Progenitor cell of endocrine pancreas (in vitro differentiated cells): ENCODE measurements around the gene FBXO4. TPM values are rescaled to one million over a fixed set of nuclear protein-coding genes. Genes with fewer than 3 reads are reported as not detected.

Source experiments
- DNase-seq: peaks from one replicate; pipeline ENCODE4 v3.0.0; 2021; ENCODE audit warnings: low spot score; ENCODE audit not compliant: unreplicated experiment
- H3K27ac Mint-ChIP-seq: 2 replicates; pipeline ENCODE4 v1.8.0; 2021; ENCODE audit warnings: mild to moderate bottlenecking, moderate library complexity, mixed read lengths
- H3K27me3 Mint-ChIP-seq: 2 replicates; pipeline ENCODE4 v1.8.0; 2021; ENCODE audit warnings: mixed read lengths
- H3K36me3 Mint-ChIP-seq: 2 replicates; pipeline ENCODE4 v1.8.0; 2022; ENCODE audit warnings: mixed read lengths; ENCODE audit not compliant: insufficient read depth
- H3K4me1 Mint-ChIP-seq: 2 replicates; pipeline ENCODE4 v1.8.0; 2021; ENCODE audit warnings: low read depth, mixed read lengths
- H3K4me3 Mint-ChIP-seq: 2 replicates; pipeline ENCODE4 v1.8.0; 2021; ENCODE audit warnings: low read depth, mild to moderate bottlenecking, moderate library complexity, mixed read lengths
- H3K9me3 Mint-ChIP-seq: 2 replicates; pipeline ENCODE4 v1.8.0; 2021; ENCODE audit warnings: low read depth, mixed read lengths
- total RNA-seq: library from RNA; stranded (reverse); gene quantifications from 2 replicates; pipeline ENCODE4 v1.2.1, GENCODE V29; 2021
- TF ChIP-seq, protein P1 (sequence below): fragments of 200-600 bp; sonication (generic); IDR thresholded peaks from one replicate; pipeline ENCODE4 v1.5.0; 2021; ENCODE audit warnings: antibody characterized with exemption, mild to moderate bottlenecking; ENCODE audit not compliant: unreplicated experiment

Gene FBXO4
- total RNA-seq, 1 donor from 2014 or later, result 6.9 TPM

DNA sequence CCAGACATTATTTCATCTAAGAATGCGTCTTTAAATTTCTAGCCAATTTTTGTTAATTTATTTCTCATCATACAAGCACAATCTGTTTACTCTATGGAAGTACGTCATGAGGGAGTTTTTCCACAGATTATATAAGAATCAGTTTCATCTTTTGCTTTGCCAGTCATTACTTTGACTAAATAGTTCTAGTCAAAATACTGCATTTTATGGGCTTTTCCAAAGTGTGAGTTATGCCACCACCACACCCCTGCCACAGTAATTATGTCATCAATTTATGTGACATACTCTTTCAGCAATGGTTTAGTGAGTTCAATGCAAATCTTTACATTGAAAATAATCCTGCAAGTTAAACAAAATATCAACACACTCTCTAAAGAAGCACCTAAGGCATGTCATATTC is 18.9 kb upstream of the FBXO4 start:
- Mint-ChIP-seq H3K4me3 (no peak overlapping the region), H3K4me1 (peaks cover 10% of the 10 kb centered on the region), H3K27ac (no peak overlapping the region), H3K27me3 (peaks cover 7% of the 10 kb centered on the region), H3K9me3 (peaks cover 3% of the 10 kb centered on the region), H3K36me3 (peaks cover 10% of the 10 kb centered on the region)
- DNase-seq, result no peak
- TF ChIP-seq, protein P1, sequence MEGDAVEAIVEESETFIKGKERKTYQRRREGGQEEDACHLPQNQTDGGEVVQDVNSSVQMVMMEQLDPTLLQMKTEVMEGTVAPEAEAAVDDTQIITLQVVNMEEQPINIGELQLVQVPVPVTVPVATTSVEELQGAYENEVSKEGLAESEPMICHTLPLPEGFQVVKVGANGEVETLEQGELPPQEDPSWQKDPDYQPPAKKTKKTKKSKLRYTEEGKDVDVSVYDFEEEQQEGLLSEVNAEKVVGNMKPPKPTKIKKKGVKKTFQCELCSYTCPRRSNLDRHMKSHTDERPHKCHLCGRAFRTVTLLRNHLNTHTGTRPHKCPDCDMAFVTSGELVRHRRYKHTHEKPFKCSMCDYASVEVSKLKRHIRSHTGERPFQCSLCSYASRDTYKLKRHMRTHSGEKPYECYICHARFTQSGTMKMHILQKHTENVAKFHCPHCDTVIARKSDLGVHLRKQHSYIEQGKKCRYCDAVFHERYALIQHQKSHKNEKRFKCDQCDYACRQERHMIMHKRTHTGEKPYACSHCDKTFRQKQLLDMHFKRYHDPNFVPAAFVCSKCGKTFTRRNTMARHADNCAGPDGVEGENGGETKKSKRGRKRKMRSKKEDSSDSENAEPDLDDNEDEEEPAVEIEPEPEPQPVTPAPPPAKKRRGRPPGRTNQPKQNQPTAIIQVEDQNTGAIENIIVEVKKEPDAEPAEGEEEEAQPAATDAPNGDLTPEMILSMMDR, result no peak

DNA sequence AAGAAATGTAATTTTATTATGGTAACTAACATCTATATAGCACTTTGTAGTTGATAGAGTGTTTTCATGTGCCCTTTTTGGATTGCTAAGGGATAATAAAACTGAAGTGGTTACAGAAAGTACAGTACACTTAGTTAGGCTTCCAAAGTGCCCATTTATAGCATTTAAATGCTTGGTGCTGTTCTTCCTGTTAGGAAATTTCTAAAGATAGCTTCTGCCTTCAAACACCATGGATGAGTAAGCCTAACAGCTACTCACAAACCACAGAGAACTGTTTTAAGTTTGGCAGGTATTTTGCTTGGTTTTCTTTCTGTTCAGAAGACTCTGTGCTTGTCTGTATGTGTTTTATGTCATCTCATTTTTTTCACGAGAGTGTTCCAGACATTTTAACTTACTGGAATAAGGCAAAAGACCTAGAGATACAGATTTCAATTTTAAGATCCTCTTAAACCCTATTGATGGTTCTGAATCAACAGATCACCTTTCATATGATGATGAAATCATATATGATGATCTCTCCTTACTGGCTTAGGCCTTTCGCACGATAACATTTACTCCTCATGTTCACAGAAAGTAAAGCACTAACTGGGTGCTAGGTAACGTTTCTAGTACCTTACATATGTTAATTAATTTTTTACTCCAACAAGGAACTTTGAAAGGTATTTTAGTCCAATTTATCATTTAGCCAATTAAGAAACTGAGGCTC is 16.6 kb upstream of the FBXO4 start:
- no peaks in the 10 kb centered on the region for H3K27me3 Mint-ChIP-seq

DNA sequence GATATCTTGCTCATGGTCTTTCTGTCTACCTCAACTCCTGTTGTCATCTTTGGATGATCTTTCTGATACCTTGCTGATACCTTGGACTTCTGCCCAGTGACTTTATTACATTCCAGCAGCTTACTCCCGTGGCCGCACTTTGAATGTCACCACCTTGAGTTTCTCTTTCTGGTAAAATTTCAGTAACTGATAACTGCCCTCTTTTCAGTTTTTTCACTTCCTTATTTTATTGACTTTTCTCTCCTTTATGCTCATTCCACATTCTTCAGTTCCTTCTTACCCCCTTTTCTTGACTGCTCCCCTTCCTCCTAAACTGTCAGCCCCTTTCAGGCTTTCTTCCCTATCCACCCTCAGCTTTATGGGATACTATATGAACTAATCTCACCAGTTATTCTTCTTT is 7.0 kb upstream of the FBXO4 start:
- DNase-seq, result no peak
- Mint-ChIP-seq H3K9me3 (no peaks in the 10 kb centered on the region), H3K36me3 (peaks cover 21% of the 10 kb centered on the region), H3K27me3 (no peaks in the 10 kb centered on the region), H3K27ac (no peak overlapping the region), H3K4me3 (no peak overlapping the region), H3K4me1 (no peaks in the 10 kb centered on the region)
- TF ChIP-seq, protein P1, result no peak

More for the DNA sequence above, 16.6 kb upstream of the FBXO4 start:
- H3K4me3 Mint-ChIP-seq, result no peak overlapping the region
- H3K4me1 Mint-ChIP-seq, result peaks cover 8% of the 10 kb centered on the region
- H3K36me3 Mint-ChIP-seq, result peaks cover 14% of the 10 kb centered on the region
- H3K27ac Mint-ChIP-seq, result no peak overlapping the region
- no peak for DNase-seq
- TF ChIP-seq, protein P1, result no peak
- H3K9me3 Mint-ChIP-seq, result no peaks in the 10 kb centered on the region

DNA sequence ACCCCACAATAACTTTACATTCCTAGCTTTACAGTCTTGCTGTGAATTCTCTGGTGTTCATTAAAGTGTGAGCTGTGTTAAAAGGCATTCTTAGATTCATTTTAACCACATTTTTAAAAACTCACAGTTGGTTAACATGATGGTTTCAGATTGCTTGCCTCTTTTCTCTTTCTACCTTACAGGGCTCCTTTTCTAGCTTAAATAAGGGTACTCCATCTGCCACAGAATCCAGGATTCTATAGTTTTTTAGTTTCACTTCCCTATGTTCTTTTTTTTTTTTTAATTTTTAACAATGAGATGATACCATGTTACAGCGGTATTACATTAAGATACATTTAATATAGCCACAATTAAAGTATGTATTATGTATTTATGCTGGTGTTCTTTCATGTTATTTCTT is 3.9 kb upstream of the FBXO4 start:
- Mint-ChIP-seq H3K4me3 (no peak overlapping the region), H3K4me1 (peaks cover 5% of the 10 kb centered on the region), H3K9me3 (no peaks in the 10 kb centered on the region), H3K27ac (no peak overlapping the region), H3K36me3 (peaks cover 21% of the 10 kb centered on the region), H3K27me3 (no peaks in the 10 kb centered on the region)
- TF ChIP-seq, protein P1, result no peak
- DNase-seq, result no peak

DNA sequence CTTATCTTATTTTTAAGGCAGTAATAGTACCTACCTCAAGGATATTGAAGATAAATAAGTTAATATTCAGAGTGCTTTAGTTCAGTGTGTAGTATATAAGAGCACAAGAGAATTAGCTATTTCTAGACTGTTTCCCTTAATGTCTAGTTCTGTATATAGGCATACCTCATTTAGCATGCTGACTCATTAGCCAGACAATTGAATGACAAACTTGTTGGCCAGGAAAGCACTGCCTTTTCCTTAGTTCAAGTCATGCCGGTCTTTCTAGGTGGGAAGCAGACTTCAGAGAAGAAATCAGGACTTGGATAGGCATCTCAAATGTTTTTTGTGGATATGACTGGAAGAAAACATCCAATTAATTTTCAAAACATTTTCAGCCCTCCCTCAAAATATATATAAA is 3.2 kb upstream of the FBXO4 start:
- no peak for DNase-seq
- H3K4me1 Mint-ChIP-seq, result peaks cover 5% of the 10 kb centered on the region
- H3K9me3 Mint-ChIP-seq, result no peaks in the 10 kb centered on the region
- no peak overlapping the region for H3K27ac Mint-ChIP-seq
- peaks cover 20% of the 10 kb centered on the region for H3K36me3 Mint-ChIP-seq
- H3K4me3 Mint-ChIP-seq, result no peak overlapping the region
- no peaks in the 10 kb centered on the region for H3K27me3 Mint-ChIP-seq
- TF ChIP-seq, protein P1, result no peak
